ENCODE results near the gene MARS1. TPM values are rescaled to one million over a fixed set of nuclear protein-coding genes. Genes with fewer than 3 reads are reported as not detected.
A peak's percentile ranks its signal among the peaks of the same experiment; 100 is the strongest.
"Not testable (repeated sequence)": the region's sequence is repeated elsewhere in the genome, so short reads cannot be mapped to it uniquely, and the experiment has no call there.

The MARS1 gene
- total RNA-seq = 10 to 100 TPM; 36.9 to 41.0 TPM

DNA sequence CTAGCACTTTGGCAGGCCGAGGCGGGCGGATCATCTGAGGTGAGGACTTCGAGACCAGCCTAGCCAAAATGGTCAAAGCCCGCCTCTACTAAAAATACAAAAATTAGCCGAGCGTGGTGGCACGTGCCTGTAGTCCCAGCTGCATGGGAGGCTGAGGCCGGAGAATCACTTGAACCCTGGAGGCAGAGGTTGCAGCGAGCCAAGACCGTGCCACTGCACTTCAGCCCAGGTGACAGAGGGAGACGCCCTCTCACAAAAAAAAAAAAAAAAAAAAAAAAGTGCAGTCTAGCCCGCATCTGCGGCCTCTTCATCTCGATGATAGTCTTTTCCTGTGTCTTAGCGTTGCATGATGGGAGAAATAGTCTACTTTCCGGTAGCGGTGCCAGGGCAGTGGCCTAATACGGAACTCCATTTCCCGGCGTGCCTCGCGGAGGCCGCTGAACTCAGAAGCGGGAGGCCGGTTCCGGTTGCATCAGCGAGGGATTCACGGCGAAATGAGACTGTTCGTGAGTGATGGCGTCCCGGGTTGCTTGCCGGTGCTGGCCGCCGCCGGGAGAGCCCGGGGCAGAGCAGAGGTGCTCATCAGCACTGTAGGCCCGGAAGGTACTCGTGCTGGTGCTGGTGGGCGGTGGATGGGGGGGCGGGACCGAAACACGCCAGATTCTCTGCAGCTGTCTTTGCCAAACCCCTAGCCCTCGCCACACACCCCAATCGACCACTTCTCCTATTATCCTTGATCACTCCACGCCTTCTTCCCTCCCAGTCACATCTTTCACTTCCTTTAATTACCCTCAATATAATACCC lies at the start of gene MARS1:
Gene MARS1 (plus strand): TSS at position 472 of the 805 bp plus-strand sequence. CDS start 23 bp downstream, at position 495.
- peak within 1 kb of the TSS; percentile 71 to 80 for H3K4me3 ChIP-seq
- H3K36me3 ChIP-seq = peaks cover 30% of the 10 kb centered on the region
- TF ChIP-seq, protein P1, sequence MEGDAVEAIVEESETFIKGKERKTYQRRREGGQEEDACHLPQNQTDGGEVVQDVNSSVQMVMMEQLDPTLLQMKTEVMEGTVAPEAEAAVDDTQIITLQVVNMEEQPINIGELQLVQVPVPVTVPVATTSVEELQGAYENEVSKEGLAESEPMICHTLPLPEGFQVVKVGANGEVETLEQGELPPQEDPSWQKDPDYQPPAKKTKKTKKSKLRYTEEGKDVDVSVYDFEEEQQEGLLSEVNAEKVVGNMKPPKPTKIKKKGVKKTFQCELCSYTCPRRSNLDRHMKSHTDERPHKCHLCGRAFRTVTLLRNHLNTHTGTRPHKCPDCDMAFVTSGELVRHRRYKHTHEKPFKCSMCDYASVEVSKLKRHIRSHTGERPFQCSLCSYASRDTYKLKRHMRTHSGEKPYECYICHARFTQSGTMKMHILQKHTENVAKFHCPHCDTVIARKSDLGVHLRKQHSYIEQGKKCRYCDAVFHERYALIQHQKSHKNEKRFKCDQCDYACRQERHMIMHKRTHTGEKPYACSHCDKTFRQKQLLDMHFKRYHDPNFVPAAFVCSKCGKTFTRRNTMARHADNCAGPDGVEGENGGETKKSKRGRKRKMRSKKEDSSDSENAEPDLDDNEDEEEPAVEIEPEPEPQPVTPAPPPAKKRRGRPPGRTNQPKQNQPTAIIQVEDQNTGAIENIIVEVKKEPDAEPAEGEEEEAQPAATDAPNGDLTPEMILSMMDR (IDR thresholded peaks at IDR 0.05) = no peak

DNA sequence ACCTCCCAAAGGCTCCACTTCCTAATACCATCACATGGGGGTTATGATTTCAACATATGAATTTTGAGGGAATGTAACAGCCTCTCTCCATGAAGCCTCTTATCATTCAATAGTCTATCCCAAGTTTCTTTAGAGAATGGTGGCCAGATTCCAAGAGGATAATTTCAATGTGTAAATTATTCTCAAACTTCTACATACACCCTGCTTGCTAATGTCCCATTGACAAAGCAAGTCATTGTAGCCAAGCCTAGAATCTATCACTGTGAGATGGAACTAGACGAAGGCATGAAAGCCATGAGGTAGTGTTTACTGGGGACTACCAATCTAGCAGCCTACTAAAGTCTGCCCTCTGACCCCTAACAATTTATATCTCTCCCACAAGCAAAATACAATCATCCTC lies 49.5 kb upstream of the MARS1 start:
- DNase-seq (ENCODE audit: low spot score) = no peak
- Histone ChIP-seq H3K36me3 (no peaks in the 10 kb centered on the region), H3K27ac (no peak overlapping the region), H3K4me1 (no peaks in the 10 kb centered on the region), H3K4me3 (no peak overlapping the region), H3K27me3 (no peaks in the 10 kb centered on the region), H3K9me3 (no peaks in the 10 kb centered on the region)
- TF ChIP-seq, protein P1 (IDR thresholded peaks at IDR 0.05) = no peak

More for the DNA sequence above, at the start of gene MARS1:
- no peaks in the 10 kb centered on the region for H3K27me3 ChIP-seq
- H3K9me3 ChIP-seq = no peaks in the 10 kb centered on the region
- H3K27ac ChIP-seq = peak within 1 kb of the TSS; percentile 61 to 78
- peaks cover 0 to 15% of the 10 kb centered on the region in 2 donors for H3K4me1 ChIP-seq
- peak; percentile 95 for DNase-seq (ENCODE audit: low spot score)

DNA sequence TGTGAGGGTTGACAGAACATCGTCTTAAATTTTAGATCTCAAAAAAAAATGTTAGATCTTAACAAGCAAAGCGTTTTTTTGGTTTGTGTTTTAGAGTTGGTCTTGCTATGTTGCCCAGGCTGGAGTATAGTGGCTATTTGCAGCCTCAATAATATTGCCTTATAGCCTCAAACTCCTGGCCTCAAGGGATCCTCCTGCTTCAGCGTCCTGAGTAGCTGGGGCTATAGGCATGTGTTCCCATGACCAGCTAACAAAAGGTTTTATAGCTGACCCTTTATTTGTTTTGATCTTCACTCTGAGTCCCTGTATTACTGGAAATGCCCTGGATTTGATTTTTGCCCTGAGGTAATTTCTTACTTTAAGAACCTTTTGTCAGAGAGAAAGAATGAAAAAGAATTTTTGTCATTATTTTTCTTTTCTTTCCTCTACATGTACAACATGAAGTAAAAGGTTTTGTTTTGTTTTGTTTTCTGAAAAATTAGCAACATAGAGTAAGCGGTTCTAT lies 48.1 kb upstream of the MARS1 start:
- no peak for DNase-seq (ENCODE audit: low spot score)
- TF ChIP-seq, protein P1 (IDR thresholded peaks at IDR 0.05) = no peak
- no peaks in the 10 kb centered on the region for H3K9me3 ChIP-seq
- H3K27ac ChIP-seq = no peak overlapping the region
- H3K4me1 ChIP-seq = no peaks in the 10 kb centered on the region
- no peaks in the 10 kb centered on the region for H3K36me3 ChIP-seq
- H3K27me3 ChIP-seq = no peaks in the 10 kb centered on the region
- no peak overlapping the region for H3K4me3 ChIP-seq

DNA sequence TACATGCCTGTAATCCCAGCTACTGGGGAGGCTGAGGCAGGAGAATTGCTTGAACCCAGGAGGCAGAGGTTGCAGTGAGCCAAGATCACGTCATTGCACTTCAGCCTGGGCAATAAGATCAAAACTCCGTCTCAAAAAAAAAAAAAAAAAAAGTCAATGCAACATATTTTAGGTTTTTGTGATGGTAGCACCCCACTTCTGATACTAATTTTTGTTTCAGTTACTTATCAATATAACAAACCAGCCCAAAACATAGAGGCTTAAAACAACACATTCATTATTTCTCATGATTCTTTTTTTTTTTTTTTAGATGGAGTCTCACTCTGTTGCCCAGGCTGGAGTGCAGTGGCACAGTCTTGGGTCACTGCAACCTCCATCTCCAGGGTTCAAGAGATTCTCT lies 46.5 kb upstream of the MARS1 start:
- H3K36me3 ChIP-seq; H3K4me1 ChIP-seq; DNase-seq (ENCODE audit: low spot score); H3K27ac ChIP-seq; H3K9me3 ChIP-seq; H3K27me3 ChIP-seq; H3K4me3 ChIP-seq: not testable (repeated sequence)

DNA sequence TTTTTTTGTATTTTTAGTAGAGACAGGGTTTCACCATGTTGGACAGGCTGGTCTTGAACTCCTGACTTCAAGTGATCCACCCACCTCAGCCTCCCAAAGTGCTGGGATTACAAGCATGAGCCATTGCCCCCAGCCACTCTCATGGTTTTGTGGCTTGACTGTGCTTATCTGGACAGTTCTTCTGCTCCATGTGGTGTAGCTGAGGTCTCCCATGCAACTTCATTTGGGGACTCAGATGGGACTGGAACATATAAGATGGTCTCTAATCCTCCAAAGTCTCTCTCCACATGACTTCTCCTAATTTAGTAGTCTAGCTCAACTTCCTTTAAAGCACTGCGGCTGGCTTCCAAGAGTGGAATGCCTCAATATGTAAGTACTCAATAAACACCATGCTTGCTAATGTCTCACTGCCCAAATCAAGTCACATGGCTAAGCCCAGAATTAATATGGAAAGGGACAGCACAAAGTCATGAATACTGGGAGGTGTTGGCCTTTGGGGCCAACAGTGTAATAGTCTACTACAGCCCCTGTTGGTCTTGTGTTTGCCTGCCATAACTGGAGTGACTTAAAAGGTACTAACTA lies 45.9 kb upstream of the MARS1 start:
- Histone ChIP-seq H3K27ac (no peak overlapping the region), H3K36me3 (no peaks in the 10 kb centered on the region), H3K4me3 (no peak overlapping the region), H3K4me1 (no peaks in the 10 kb centered on the region), H3K27me3 (no peaks in the 10 kb centered on the region), H3K9me3 (no peaks in the 10 kb centered on the region)
- DNase-seq (ENCODE audit: low spot score) = no peak
- TF ChIP-seq, protein P1 (IDR thresholded peaks at IDR 0.05) = no peak

DNA sequence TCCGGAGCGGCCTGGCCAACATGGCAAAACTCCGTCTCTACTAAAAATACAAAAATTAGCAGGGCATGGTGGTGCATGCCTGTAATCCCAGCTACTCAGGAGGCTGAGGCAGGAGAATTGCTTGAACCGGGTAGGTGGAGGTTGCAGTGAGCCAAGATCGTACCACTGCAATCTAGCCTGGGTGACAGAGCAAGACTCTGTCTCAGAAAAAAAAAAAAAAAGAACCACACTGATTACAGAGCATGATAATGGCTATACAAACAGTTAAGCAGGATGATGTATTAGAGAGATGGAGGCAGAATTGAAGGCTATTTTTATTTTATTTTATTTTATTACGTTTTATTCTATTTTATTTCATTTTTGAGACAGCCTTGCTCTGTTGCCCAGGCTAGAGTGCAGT lies 43.5 kb upstream of the MARS1 start:
- not testable (repeated sequence) for DNase-seq (ENCODE audit: low spot score); H3K27ac ChIP-seq; H3K4me3 ChIP-seq

More for the DNA sequence above, 43.5 kb upstream of the MARS1 start:
- H3K27me3 ChIP-seq, H3K4me1 ChIP-seq, H3K9me3 ChIP-seq, H3K36me3 ChIP-seq: not testable (repeated sequence)

All from right atrium auricular region (tissue), 2 donors.